Liver (tissue), 3 donors: ENCODE results near the gene CEACAM1.
"Not testable (repeated sequence)": the region's sequence is repeated elsewhere in the genome, so short reads cannot be mapped to it uniquely, and the experiment has no call there.

Experiments
- ATF3 ChIP-seq: IDR thresholded peaks from 2 replicates; pipeline ENCODE4 v1.6.1; 2016; ENCODE audit warnings: antibody characterized with exemption
- EGR1 ChIP-seq, 2 donors: IDR thresholded peaks; 2 replicates each; pipeline ENCODE4 v1.6.1; 2016 to 2018; ENCODE audit warnings: antibody characterized with exemption in 2 of 2, low read depth in 2 of 2
- GABPA ChIP-seq, 2 donors: IDR thresholded peaks in 1 of 2; conservative IDR thresholded peaks in 1 of 2; 2 replicates each; pipeline ENCODE4 v1.6.1; 2016; ENCODE audit warnings: antibody characterized with exemption in 2 of 2, mild to moderate bottlenecking in 1 of 2, moderate library complexity in 1 of 2
- JUND ChIP-seq, 2 donors: IDR thresholded peaks; 2 replicates each; pipeline ENCODE4 v1.6.1; 2016; ENCODE audit warnings: antibody characterized with exemption in 2 of 2
- MAX ChIP-seq: IDR thresholded peaks from 2 replicates; pipeline ENCODE4 v1.6.1; 2016; ENCODE audit warnings: antibody characterized with exemption
- NR2F2 ChIP-seq: IDR thresholded peaks from 2 replicates; pipeline ENCODE4 v1.6.1; 2016; ENCODE audit warnings: antibody characterized with exemption
- RAD21 ChIP-seq, 2 donors: IDR thresholded peaks; 2 replicates each; pipeline ENCODE4 v1.6.1; 2016; ENCODE audit warnings: antibody characterized with exemption in 2 of 2, mild to moderate bottlenecking in 2 of 2
- RXRA ChIP-seq, 2 donors: IDR thresholded peaks; 2 replicates each; pipeline ENCODE4 v1.6.1; 2017 to 2018; ENCODE audit warnings: antibody characterized with exemption in 2 of 2, mild to moderate bottlenecking in 1 of 2
- SP1 ChIP-seq: IDR thresholded peaks from 2 replicates; pipeline ENCODE4 v1.6.1; 2018; ENCODE audit warnings: antibody characterized with exemption, mild to moderate bottlenecking
- TAF1 ChIP-seq: conservative IDR thresholded peaks from 2 replicates; pipeline ENCODE4 v1.6.1; 2016; ENCODE audit warnings: antibody characterized with exemption, mild to moderate bottlenecking
- YY1 ChIP-seq: IDR thresholded peaks from 2 replicates; pipeline ENCODE4 v1.6.1; 2016; ENCODE audit warnings: antibody characterized with exemption, mild to moderate bottlenecking
- ZBTB33 ChIP-seq: IDR thresholded peaks from 2 replicates; pipeline ENCODE4 v1.6.1; 2016; ENCODE audit warnings: antibody characterized with exemption
- TF ChIP-seq, protein P1 (sequence below): fragments of 150-350 bp; IDR thresholded peaks from 2 replicates; pipeline ENCODE4 v1.5.1; 2017; ENCODE audit warnings: improper control_type of control experiment, low read depth, low read length; ENCODE audit not compliant: missing input control
- TF ChIP-seq, protein P2 (sequence below): IDR thresholded peaks from 2 replicates; pipeline ENCODE4 v1.6.1; 2016; ENCODE audit warnings: antibody characterized with exemption, mild to moderate bottlenecking
- donor health status: healthy.
- donor health status: healthy.

- TF ChIP-seq, protein P1, sequence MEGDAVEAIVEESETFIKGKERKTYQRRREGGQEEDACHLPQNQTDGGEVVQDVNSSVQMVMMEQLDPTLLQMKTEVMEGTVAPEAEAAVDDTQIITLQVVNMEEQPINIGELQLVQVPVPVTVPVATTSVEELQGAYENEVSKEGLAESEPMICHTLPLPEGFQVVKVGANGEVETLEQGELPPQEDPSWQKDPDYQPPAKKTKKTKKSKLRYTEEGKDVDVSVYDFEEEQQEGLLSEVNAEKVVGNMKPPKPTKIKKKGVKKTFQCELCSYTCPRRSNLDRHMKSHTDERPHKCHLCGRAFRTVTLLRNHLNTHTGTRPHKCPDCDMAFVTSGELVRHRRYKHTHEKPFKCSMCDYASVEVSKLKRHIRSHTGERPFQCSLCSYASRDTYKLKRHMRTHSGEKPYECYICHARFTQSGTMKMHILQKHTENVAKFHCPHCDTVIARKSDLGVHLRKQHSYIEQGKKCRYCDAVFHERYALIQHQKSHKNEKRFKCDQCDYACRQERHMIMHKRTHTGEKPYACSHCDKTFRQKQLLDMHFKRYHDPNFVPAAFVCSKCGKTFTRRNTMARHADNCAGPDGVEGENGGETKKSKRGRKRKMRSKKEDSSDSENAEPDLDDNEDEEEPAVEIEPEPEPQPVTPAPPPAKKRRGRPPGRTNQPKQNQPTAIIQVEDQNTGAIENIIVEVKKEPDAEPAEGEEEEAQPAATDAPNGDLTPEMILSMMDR = not testable (repeated sequence)
- TF ChIP-seq RAD21 (IDR thresholded peaks at IDR 0.05); YY1; NR2F2; MAX; JUND (IDR thresholded peaks at IDR 0.05); GABPA (IDR thresholded peaks at IDR 0.05 in 1 of 2, conservative IDR thresholded peaks at IDR 0.05 in 1 of 2); TAF1; SP1; ZBTB33; EGR1 (IDR thresholded peaks at IDR 0.05; ENCODE audit: low read depth in 2 of 2); RXRA (IDR thresholded peaks at IDR 0.05); ATF3: not testable (repeated sequence)
- TF ChIP-seq, protein P2, sequence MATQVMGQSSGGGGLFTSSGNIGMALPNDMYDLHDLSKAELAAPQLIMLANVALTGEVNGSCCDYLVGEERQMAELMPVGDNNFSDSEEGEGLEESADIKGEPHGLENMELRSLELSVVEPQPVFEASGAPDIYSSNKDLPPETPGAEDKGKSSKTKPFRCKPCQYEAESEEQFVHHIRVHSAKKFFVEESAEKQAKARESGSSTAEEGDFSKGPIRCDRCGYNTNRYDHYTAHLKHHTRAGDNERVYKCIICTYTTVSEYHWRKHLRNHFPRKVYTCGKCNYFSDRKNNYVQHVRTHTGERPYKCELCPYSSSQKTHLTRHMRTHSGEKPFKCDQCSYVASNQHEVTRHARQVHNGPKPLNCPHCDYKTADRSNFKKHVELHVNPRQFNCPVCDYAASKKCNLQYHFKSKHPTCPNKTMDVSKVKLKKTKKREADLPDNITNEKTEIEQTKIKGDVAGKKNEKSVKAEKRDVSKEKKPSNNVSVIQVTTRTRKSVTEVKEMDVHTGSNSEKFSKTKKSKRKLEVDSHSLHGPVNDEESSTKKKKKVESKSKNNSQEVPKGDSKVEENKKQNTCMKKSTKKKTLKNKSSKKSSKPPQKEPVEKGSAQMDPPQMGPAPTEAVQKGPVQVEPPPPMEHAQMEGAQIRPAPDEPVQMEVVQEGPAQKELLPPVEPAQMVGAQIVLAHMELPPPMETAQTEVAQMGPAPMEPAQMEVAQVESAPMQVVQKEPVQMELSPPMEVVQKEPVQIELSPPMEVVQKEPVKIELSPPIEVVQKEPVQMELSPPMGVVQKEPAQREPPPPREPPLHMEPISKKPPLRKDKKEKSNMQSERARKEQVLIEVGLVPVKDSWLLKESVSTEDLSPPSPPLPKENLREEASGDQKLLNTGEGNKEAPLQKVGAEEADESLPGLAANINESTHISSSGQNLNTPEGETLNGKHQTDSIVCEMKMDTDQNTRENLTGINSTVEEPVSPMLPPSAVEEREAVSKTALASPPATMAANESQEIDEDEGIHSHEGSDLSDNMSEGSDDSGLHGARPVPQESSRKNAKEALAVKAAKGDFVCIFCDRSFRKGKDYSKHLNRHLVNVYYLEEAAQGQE = not testable (repeated sequence)
Observed at GRCh38 chr19:42485036-42485435, 43.2 kb downstream of the CEACAM1 start.
